Retinal pigment epithelial cell (primary cell): ENCODE measurements around the gene RAPGEF1.
A peak's percentile ranks its signal among the peaks of the same experiment; 100 is the strongest.

Experiments
- DNase-seq: peaks from one replicate; pipeline ENCODE4 v3.0.0-alpha.2; 2010; ENCODE audit warnings: low read depth
- H3K4me3 ChIP-seq: 2 replicates; pipeline ENCODE4 v1.5.1; 2011; ENCODE audit warnings: mild to moderate bottlenecking, low read length, control low read depth, moderate library complexity
- CTCF ChIP-seq: conservative IDR thresholded peaks from 2 replicates; pipeline ENCODE4 v1.5.1; 2011; ENCODE audit warnings: low read depth, low read length, control low read depth, inconsistent platforms

Gene RAPGEF1

DNA sequence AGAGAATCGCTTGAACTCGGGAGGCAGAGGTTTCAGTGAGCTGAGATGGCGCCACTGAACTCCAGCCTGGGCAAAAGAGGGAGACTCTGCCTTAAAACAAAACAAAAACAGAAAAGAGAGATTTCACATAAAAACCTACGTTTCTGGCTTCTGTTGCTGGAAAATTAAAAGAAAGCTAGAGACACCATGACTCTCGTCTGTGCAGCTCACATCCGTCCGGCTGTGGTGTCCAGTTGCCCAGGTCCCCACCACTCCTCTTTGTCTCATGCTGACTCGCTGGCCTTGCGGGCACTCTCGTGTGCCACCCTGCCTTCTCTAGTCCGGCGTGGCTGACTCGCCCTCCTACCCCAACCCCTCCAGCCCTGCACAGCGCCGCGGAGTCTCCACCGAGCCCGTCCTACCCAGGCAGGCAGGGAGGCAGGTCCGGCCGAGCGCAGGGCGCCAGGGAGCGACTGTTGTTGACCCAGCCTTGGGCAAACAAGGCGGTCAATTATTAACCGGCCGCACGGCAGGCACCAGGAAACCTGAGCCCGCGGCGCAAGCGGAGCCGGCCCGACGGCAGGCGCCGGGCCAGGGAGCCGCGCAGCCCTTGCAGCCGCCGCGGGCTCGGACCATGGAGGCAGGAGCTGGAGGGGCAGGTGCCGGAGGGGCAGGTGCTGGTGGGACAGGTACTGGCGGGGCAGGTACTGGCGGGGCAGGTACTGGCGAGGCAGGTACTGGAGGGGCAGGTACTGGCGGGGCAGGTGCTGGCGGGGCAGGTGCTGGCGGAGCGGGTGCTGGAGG is 194.7 kb downstream of the RAPGEF1 start, which contains the start of gene PRRT1B:
Gene PRRT1B, plus strand, starts transcription at position 521 of the 783 bp plus-strand sequence. Its CDS starts 93 bp downstream, at position 614.
- H3K4me3 ChIP-seq = no peak within 1 kb of the TSS
- DNase-seq = no peak
- TF ChIP-seq CTCF = no peak

DNA sequence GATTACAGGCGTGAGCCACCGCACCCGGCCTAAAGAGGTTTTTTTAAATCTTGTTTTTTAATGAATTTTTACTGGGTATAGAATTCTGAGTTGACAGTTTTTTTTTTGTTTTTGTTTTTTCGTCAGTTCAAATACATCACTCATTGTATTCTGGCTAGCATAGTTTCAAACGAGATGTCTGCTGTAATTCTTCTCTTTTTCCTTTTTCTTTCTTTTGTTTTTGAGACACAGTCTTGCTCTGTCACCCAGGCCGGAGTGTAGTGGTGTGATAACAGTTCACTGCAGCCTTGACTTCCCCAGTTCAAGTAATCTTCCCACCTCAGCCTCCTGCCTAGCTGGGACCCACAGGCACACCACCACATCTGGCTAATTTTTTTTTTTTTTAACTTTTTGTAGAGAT is 196.7 kb downstream of the RAPGEF1 start:
- no peak for DNase-seq
- TF ChIP-seq CTCF = no peak
- no peak overlapping the region for H3K4me3 ChIP-seq

DNA sequence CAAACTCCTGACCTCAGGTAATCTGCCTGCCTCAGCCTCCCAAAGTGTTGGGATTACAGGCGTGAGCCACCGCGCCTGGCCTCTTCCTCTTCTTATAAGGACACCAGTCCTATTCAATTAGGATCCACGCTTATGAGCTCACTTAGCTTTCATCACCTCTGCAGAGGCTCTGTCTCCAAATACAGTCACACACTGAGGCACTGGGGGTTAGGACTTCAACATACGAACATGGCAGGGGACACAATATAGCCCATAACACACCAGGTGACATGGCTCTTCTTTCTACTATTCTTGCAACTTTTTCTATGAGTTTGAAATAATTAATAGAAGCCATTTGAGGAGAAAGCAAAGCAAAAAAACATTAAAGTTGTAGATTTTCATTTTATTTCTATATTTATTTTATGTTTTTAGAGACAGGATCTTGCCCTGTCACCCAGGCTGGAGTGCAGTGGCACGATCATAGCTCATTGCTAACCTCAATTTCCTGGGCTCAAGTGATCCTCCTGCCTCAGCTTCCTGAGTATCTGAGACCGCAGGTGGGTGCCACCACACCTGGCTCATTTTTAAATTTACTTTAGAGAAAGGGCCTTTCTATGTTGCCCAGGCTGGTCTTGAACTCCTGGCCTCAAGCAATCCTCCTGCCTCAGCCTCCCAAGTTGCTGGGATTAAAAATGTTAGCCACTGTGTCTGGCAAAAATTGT is 200.5 kb downstream of the RAPGEF1 start:
- no peak for DNase-seq
- TF ChIP-seq CTCF = no peak

DNA sequence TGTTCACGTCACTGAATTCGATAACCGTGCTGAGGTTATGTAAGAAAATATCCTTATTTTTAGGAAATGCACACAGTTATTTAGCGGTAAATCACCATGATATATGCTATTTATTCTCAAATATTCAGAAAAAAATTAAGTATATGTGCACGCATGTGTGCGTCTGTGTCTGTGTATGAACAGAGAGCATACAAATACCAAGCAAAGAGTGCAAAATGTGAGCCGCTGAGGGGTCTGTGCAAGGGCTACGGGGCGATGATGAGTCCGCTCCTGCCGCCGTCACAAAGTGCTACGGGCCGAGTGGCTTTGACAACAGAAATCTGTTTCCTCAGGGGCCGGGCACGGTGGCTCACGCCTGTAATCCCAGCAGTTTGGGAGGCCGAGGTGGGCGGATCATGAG is 201.9 kb downstream of the RAPGEF1 start:
- DNase-seq = no peak
- TF ChIP-seq CTCF = no peak
- H3K4me3 ChIP-seq = no peak overlapping the region

More for the DNA sequence above, 200.5 kb downstream of the RAPGEF1 start:
- no peak overlapping the region for H3K4me3 ChIP-seq

GRCh38 chr9:131534721-131535237 is 205.1 kb downstream of the RAPGEF1 start:
- DNase-seq = no peak
- no peak for TF ChIP-seq CTCF

DNA sequence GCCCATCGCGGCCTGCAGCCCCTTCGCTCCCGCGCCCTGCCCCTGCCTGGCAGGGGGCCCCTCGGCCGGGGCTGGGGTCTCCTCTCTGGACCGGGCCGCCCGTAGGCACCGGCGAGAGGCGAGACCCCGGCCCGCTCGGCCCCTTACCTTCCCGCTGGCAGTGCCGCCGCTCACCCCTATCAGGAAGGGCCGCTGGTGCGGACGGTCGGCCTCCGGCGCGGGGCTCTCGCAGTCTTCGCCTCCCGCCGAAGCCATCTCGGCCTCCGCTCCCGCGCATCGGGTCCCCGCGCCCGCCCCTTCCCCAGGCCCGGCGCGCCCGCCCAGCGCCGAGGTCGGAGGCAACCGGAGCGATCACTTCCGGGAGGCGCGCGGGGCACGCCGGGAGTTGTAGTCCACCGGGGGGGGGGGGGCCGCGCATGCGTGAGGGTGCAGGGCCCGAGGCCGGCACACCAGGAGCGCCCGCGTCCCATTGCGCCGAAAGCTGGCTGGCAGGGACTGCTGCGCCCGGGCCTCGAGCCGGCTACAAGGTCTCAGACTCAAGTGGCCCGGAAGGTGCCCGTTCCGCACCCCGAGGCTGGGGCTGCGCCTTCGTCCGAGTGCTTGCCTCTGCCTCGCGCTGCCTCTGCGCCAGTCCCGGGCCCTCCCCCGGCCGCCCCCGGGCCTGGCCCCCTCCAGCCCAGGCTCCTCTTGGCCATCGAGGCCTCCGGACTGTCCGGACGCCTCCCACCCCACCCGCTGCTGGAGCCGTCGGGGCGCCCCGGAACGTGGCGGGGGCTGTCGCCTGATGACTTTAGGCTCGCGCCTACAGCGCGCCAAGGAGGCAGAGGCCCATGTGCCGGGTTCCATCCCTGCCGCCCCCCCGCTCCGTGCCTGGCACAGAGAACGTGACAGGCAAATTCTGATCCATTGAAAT is 208.7 kb downstream of the RAPGEF1 start, which contains the start of gene UCK1:
Gene UCK1, minus strand, starts transcription at position 344 of the 913 bp plus-strand sequence. Its CDS starts 89 bp downstream, at position 255.
- TF ChIP-seq CTCF = no peak
- peak within 1 kb of the TSS; percentile 70 for H3K4me3 ChIP-seq
- peak; percentile 29 for DNase-seq

More at GRCh38 chr9:131534721-131535237, 205.1 kb downstream of the RAPGEF1 start:
- no peak overlapping the region for H3K4me3 ChIP-seq
